ENCODE results near the gene FAM204A. TPM values are rescaled to one million over a fixed set of nuclear protein-coding genes. Genes with fewer than 3 reads are reported as not detected.
A peak's percentile ranks its signal among the peaks of the same experiment; 100 is the strongest.

Gene FAM204A
- total RNA-seq, 1 donor from 2014 or later, result 60.2 TPM

DNA sequence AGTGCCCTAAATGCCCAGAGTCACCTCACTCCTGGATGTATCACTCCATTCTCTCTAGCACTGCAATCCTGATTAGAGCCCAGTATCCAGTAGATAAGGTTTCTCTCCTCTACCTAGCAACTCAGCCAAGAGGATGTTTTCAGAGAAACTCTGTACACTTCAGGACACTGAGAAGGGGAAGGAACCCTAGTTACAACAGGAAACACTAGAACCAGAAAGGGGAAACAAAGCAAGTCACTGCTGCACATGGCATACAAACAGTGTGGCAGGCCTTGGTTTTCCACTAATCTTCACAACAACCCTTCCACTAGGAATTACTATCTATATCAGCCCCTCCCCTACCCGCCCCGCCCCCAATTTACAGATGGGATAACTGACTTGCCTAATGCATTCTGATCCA is 1.6 kb downstream of the FAM204A start:
- DNase-seq (ENCODE audit: low read depth) (no peak), FAIRE-seq (no peak)
- Histone ChIP-seq H3K4me2 (ENCODE audit: low read length) (peak overlapping the region; percentile 91), H3K4me3 (ENCODE audit: insufficient read depth, low read depth, low read length) (no peak overlapping the region), H3K27me3 (ENCODE audit: insufficient read depth, low read length) (no peaks in the 10 kb centered on the region), H3K4me1 (ENCODE audit: insufficient read depth, low read length) (no peaks in the 10 kb centered on the region), H3K9ac (ENCODE audit: low read length) (no peak overlapping the region), H4K20me1 (ENCODE audit: insufficient read depth, low read length) (peaks cover 23% of the 10 kb centered on the region), H3K36me3 (ENCODE audit: insufficient read depth, low read length) (peaks cover 3% of the 10 kb centered on the region), H2AFZ (ENCODE audit: low read depth, low read length) (no peak overlapping the region), H3K27ac (ENCODE audit: low read depth, low read length) (no peak overlapping the region), H3K9me3 (ENCODE audit: insufficient read depth, low read depth, low read length) (no peaks in the 10 kb centered on the region), H3K79me2 (ENCODE audit: insufficient read depth, low read length) (peaks cover 53% of the 10 kb centered on the region)
- no peak for TF ChIP-seq EZH2 (IDR thresholded peaks at IDR 0.05; ENCODE audit: insufficient read depth, low read length)
- TF ChIP-seq, protein P1, sequence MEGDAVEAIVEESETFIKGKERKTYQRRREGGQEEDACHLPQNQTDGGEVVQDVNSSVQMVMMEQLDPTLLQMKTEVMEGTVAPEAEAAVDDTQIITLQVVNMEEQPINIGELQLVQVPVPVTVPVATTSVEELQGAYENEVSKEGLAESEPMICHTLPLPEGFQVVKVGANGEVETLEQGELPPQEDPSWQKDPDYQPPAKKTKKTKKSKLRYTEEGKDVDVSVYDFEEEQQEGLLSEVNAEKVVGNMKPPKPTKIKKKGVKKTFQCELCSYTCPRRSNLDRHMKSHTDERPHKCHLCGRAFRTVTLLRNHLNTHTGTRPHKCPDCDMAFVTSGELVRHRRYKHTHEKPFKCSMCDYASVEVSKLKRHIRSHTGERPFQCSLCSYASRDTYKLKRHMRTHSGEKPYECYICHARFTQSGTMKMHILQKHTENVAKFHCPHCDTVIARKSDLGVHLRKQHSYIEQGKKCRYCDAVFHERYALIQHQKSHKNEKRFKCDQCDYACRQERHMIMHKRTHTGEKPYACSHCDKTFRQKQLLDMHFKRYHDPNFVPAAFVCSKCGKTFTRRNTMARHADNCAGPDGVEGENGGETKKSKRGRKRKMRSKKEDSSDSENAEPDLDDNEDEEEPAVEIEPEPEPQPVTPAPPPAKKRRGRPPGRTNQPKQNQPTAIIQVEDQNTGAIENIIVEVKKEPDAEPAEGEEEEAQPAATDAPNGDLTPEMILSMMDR (IDR thresholded peaks at IDR 0.05; ENCODE audit: insufficient read depth, low read depth, low read length), result no peak
- H3K9me3 Mint-ChIP-seq (ENCODE audit: unreplicated experiment), result no peaks in the 10 kb centered on the region
- H3K4me1 Mint-ChIP-seq (ENCODE audit: low read depth, unreplicated experiment), result peaks cover 14% of the 10 kb centered on the region
- H3K4me3 Mint-ChIP-seq (ENCODE audit: unreplicated experiment), result peak overlapping the region; percentile 98
- H3K36me3 Mint-ChIP-seq (ENCODE audit: low read depth, unreplicated experiment), result no peaks in the 10 kb centered on the region
- H3K27ac Mint-ChIP-seq (ENCODE audit: unreplicated experiment), result no peak overlapping the region
- no peaks in the 10 kb centered on the region for H3K27me3 Mint-ChIP-seq (ENCODE audit: low read depth, unreplicated experiment)

DNA sequence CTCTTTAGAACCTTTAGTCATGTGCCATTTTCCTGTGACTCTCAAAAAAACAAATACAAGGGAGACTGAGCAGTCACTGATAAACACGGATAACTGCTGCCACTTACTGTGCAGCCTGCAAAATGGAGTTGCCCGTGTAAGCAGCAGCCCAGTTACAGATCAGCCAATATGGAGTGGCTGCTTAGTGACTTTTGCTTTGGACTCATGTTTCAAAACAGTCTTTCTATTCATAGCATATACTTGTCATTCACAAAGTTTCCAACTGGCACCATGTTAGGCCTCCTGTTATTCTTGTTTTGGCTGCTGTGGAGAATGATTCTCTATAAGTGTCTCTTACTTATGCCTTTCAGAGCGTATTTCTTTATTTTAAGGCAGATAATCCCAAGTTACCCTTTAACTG is 3.0 kb downstream of the FAM204A start:
- no peak for DNase-seq (ENCODE audit: low read depth)
- H3K27ac ChIP-seq (ENCODE audit: low read depth, low read length), result no peak overlapping the region
- no peak overlapping the region for H2AFZ ChIP-seq (ENCODE audit: low read depth, low read length)
- no peaks in the 10 kb centered on the region for H3K4me1 ChIP-seq (ENCODE audit: insufficient read depth, low read length)
- no peak for FAIRE-seq
- H3K4me2 ChIP-seq (ENCODE audit: low read length), result no peak overlapping the region
- TF ChIP-seq, protein P1 (IDR thresholded peaks at IDR 0.05; ENCODE audit: insufficient read depth, low read depth, low read length), result no peak
- no peak for TF ChIP-seq EZH2 (IDR thresholded peaks at IDR 0.05; ENCODE audit: insufficient read depth, low read length)
- H3K79me2 ChIP-seq (ENCODE audit: insufficient read depth, low read length), result peaks cover 53% of the 10 kb centered on the region
- H3K27ac Mint-ChIP-seq (ENCODE audit: unreplicated experiment), result no peak overlapping the region
- no peaks in the 10 kb centered on the region for H3K27me3 Mint-ChIP-seq (ENCODE audit: low read depth, unreplicated experiment)
- no peak overlapping the region for H3K9ac ChIP-seq (ENCODE audit: low read length)
- H3K27me3 ChIP-seq (ENCODE audit: insufficient read depth, low read length), result no peaks in the 10 kb centered on the region
- H3K9me3 Mint-ChIP-seq (ENCODE audit: unreplicated experiment), result no peaks in the 10 kb centered on the region
- no peak overlapping the region for H3K4me3 Mint-ChIP-seq (ENCODE audit: unreplicated experiment)
- peaks cover 27% of the 10 kb centered on the region for H4K20me1 ChIP-seq (ENCODE audit: insufficient read depth, low read length)
- peaks cover 14% of the 10 kb centered on the region for H3K4me1 Mint-ChIP-seq (ENCODE audit: low read depth, unreplicated experiment)
- H3K9me3 ChIP-seq (ENCODE audit: insufficient read depth, low read depth, low read length), result no peaks in the 10 kb centered on the region
- H3K36me3 ChIP-seq (ENCODE audit: insufficient read depth, low read length), result peaks cover 13% of the 10 kb centered on the region
- H3K36me3 Mint-ChIP-seq (ENCODE audit: low read depth, unreplicated experiment), result peaks cover 2% of the 10 kb centered on the region
- H3K4me3 ChIP-seq (ENCODE audit: insufficient read depth, low read depth, low read length), result no peak overlapping the region

GRCh38 chr10:118337356-118337755 is 4.8 kb downstream of the FAM204A start:
- FAIRE-seq (no peak), DNase-seq (ENCODE audit: low read depth) (no peak)
- no peaks in the 10 kb centered on the region for H3K27me3 Mint-ChIP-seq (ENCODE audit: low read depth, unreplicated experiment)
- H3K9ac ChIP-seq (ENCODE audit: low read length), result no peak overlapping the region
- no peaks in the 10 kb centered on the region for H3K27me3 ChIP-seq (ENCODE audit: insufficient read depth, low read length)
- peaks cover 2% of the 10 kb centered on the region for H3K36me3 Mint-ChIP-seq (ENCODE audit: low read depth, unreplicated experiment)
- H3K4me3 ChIP-seq (ENCODE audit: insufficient read depth, low read depth, low read length), result no peak overlapping the region
- H3K36me3 ChIP-seq (ENCODE audit: insufficient read depth, low read length), result peaks cover 13% of the 10 kb centered on the region
- H3K4me3 Mint-ChIP-seq (ENCODE audit: unreplicated experiment), result no peak overlapping the region
- H3K27ac Mint-ChIP-seq (ENCODE audit: unreplicated experiment), result no peak overlapping the region
- peaks cover 33% of the 10 kb centered on the region for H4K20me1 ChIP-seq (ENCODE audit: insufficient read depth, low read length)
- no peaks in the 10 kb centered on the region for H3K4me1 ChIP-seq (ENCODE audit: insufficient read depth, low read length)
- peaks cover 53% of the 10 kb centered on the region for H3K79me2 ChIP-seq (ENCODE audit: insufficient read depth, low read length)
- no peak overlapping the region for H2AFZ ChIP-seq (ENCODE audit: low read depth, low read length)
- no peak overlapping the region for H3K27ac ChIP-seq (ENCODE audit: low read depth, low read length)
- no peak overlapping the region for H3K4me2 ChIP-seq (ENCODE audit: low read length)
- no peaks in the 10 kb centered on the region for H3K9me3 ChIP-seq (ENCODE audit: insufficient read depth, low read depth, low read length)
- H3K9me3 Mint-ChIP-seq (ENCODE audit: unreplicated experiment), result no peaks in the 10 kb centered on the region
- H3K4me1 Mint-ChIP-seq (ENCODE audit: low read depth, unreplicated experiment), result peaks cover 14% of the 10 kb centered on the region
- no peak for TF ChIP-seq EZH2 (IDR thresholded peaks at IDR 0.05; ENCODE audit: insufficient read depth, low read length)
- TF ChIP-seq, protein P1 (IDR thresholded peaks at IDR 0.05; ENCODE audit: insufficient read depth, low read depth, low read length), result no peak

All from astrocyte (in vitro differentiated cells and primary cell).